DND-41 (cell line): ENCODE measurements around the gene GPC6.

Source experiments
- EZH2 ChIP-seq: IDR thresholded peaks from 3 replicates; pipeline ENCODE4 v1.6.1; 2012; ENCODE audit warnings: borderline replicate concordance, low read depth, mild to moderate bottlenecking, moderate library complexity, low read length, inconsistent platforms; ENCODE audit not compliant: severe bottlenecking
- TF ChIP-seq, protein P1 (sequence below): IDR thresholded peaks from 2 replicates; pipeline ENCODE4 v1.5.1; 2012; ENCODE audit warnings: borderline replicate concordance, low read length, moderate library complexity, mild to moderate bottlenecking; ENCODE audit not compliant: poor library complexity, severe bottlenecking; ENCODE audit errors: extremely low read depth

DNA sequence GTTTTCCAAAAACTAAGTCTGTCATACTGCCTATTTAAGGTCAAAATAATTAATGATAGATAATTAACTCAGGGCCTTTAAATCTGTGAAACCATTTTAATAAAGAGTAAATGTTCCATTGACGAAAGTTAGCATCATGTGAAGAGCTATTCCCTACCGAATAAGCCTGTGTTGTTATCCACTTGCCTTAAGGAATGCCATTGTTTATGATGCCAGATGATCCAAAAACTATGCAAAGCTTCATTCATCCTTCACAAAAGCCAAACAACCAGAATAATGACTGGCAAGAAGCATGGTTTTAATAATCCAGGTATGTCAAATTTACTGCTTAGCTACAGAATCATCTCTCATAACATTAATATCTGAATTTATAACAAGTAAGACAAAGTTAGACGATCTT lies 6.5 kb upstream of the GPC6 start:
- TF ChIP-seq, protein P1, sequence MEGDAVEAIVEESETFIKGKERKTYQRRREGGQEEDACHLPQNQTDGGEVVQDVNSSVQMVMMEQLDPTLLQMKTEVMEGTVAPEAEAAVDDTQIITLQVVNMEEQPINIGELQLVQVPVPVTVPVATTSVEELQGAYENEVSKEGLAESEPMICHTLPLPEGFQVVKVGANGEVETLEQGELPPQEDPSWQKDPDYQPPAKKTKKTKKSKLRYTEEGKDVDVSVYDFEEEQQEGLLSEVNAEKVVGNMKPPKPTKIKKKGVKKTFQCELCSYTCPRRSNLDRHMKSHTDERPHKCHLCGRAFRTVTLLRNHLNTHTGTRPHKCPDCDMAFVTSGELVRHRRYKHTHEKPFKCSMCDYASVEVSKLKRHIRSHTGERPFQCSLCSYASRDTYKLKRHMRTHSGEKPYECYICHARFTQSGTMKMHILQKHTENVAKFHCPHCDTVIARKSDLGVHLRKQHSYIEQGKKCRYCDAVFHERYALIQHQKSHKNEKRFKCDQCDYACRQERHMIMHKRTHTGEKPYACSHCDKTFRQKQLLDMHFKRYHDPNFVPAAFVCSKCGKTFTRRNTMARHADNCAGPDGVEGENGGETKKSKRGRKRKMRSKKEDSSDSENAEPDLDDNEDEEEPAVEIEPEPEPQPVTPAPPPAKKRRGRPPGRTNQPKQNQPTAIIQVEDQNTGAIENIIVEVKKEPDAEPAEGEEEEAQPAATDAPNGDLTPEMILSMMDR = no peak
- TF ChIP-seq EZH2 = no peak
